ENCODE measurements around the gene SRSF4. TPM values are rescaled to one million over a fixed set of nuclear protein-coding genes. Genes with fewer than 3 reads are reported as not detected.

Gene SRSF4
- total RNA-seq, 3 donors from 2014 or later (not counting 1 experiment from before 2014, with no cell fraction given), result 90.2 to 114 (median 101) TPM

DNA sequence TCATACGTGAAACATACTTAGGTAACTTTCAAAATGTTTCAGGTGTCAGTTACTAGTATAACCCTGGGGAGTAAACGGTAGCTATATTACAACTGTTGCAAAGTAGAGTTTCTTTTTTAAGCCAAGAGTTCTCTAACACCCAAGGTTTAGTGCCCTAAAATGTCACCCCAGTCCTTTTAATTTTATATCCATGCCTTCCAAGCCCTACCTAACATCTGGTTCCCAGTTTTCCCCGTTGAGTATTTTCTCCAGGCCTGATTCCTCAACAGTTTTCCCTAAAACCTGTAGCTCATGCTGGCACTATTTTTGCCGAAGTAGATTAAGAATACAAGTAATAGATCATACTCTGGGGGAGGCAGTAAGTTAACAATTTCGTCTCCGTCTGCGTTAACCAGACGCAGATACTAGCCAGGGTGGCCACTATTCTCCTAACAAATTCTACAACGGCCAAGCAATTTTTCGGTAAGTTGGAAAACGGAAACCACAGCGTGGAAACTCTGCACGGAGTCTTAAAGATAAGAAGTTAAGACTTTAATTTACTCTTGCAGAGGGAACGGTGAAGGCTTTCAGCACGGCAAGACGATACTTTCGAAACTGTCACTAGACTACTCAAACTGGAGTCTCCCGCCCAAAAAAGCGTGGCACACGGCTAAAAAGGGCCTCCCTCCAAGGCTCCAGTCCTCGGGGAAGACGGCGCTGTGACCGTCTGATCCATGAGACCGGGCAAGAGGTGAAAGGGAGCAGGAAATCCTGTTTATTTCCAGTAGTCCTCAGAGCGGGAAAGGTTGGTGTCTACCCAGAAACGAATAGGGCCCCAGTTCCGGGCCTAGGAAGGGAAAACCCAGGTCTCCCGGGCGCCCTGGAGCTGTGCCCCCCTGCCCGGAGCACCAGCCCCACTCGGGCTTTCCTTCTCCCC, 945 bp downstream of the SRSF4 start:
- intact Hi-C loops (cut with micrococcal nuclease), result loop anchor here (2.0 to 5.0 kb wide), 2 partner anchors 22 to 293 kb away; no protein-coding TSS in a partner anchor
- Mint-ChIP-seq H3K9me3 (no peaks in the 10 kb centered on the region), H3K36me3 (no peaks in the 10 kb centered on the region), H3K27me3 (ENCODE audit: low read depth in 2 of 2) (no peaks in the 10 kb centered on the region), H3K4me3 (peak overlapping the region; percentile 93), H3K4me1 (peaks cover 45 to 46% of the 10 kb centered on the region in 2 donors), H3K27ac (peak overlapping the region; percentile 94 to 95)
- TF ChIP-seq, protein P1, sequence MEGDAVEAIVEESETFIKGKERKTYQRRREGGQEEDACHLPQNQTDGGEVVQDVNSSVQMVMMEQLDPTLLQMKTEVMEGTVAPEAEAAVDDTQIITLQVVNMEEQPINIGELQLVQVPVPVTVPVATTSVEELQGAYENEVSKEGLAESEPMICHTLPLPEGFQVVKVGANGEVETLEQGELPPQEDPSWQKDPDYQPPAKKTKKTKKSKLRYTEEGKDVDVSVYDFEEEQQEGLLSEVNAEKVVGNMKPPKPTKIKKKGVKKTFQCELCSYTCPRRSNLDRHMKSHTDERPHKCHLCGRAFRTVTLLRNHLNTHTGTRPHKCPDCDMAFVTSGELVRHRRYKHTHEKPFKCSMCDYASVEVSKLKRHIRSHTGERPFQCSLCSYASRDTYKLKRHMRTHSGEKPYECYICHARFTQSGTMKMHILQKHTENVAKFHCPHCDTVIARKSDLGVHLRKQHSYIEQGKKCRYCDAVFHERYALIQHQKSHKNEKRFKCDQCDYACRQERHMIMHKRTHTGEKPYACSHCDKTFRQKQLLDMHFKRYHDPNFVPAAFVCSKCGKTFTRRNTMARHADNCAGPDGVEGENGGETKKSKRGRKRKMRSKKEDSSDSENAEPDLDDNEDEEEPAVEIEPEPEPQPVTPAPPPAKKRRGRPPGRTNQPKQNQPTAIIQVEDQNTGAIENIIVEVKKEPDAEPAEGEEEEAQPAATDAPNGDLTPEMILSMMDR (IDR thresholded peaks at IDR 0.05), result no peak
- no peak for ATAC-seq
- Histone ChIP-seq H3K27me3 (ENCODE audit: control insufficient read depth, insufficient read depth, low read length) (no peaks in the 10 kb centered on the region), H3K27ac (ENCODE audit: low read length) (peak overlapping the region; percentile 100), H3K9me3 (ENCODE audit: control insufficient read depth, insufficient read depth, low read length) (no peaks in the 10 kb centered on the region), H3K36me3 (ENCODE audit: control insufficient read depth, insufficient read depth, low read length) (peaks cover 6% of the 10 kb centered on the region), H3K4me3 (ENCODE audit: low read length) (peak overlapping the region; percentile 100), H3K4me1 (ENCODE audit: control insufficient read depth, insufficient read depth, low read length) (peaks cover 30% of the 10 kb centered on the region)
- no peak for DNase-seq
- WGBS (ENCODE audit: insufficient coverage), result under 1% methylated on average over 32 of the region's 32 CpGs

DNA sequence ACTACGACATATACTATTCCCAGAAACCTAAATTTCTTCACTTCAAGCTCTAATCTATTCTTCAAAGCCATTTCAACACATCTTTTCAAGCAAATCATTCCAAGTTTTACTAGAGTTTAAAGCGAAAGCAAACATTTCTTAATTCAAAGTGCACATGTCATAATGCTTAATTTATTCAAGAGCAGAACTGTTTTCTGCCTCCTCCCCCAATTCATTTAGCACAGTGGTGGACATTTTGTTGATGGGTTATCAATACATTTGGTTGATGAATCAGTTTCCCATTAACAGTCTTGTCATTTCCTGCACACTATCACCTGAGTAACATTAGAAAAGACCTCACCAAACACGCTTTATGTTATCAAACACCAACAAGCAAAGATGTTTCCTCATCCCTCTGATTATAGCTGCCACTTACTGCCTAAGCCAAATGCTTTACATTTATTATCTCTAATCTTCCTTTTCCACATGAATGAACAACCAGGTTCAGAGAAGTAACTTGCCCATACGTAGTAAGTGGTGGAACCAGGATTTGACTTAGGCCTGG, 2.0 kb downstream of the SRSF4 start:
- Histone ChIP-seq H3K4me1 (ENCODE audit: control insufficient read depth, insufficient read depth, low read length) (peaks cover 30% of the 10 kb centered on the region), H3K27me3 (ENCODE audit: control insufficient read depth, insufficient read depth, low read length) (no peaks in the 10 kb centered on the region), H3K4me3 (ENCODE audit: low read length) (no peak overlapping the region), H3K9me3 (ENCODE audit: control insufficient read depth, insufficient read depth, low read length) (no peaks in the 10 kb centered on the region), H3K27ac (ENCODE audit: low read length) (peak overlapping the region; percentile 4), H3K36me3 (ENCODE audit: control insufficient read depth, insufficient read depth, low read length) (peaks cover 6% of the 10 kb centered on the region)
- no peaks in the 10 kb centered on the region for H3K36me3 Mint-ChIP-seq
- no peaks in the 10 kb centered on the region for H3K27me3 Mint-ChIP-seq (ENCODE audit: low read depth in 2 of 2)
- ATAC-seq (no peak), DNase-seq (peak; percentile 1 to 14)
- H3K9me3 Mint-ChIP-seq, result no peaks in the 10 kb centered on the region
- H3K27ac Mint-ChIP-seq, result peak overlapping the region; percentile 94 to 95
- TF ChIP-seq, protein P1 (IDR thresholded peaks at IDR 0.05), result no peak
- 34% methylated on average over 4 of the region's 4 CpGs for WGBS (ENCODE audit: insufficient coverage)
- intact Hi-C loops (cut with micrococcal nuclease), result loop anchor here (2.0 to 5.0 kb wide), 2 partner anchors 23 to 292 kb away; no protein-coding TSS in a partner anchor
- H3K4me1 Mint-ChIP-seq, result peaks cover 46% of the 10 kb centered on the region in 2 donors
- peak overlapping the region; percentile 93 for H3K4me3 Mint-ChIP-seq

DNA sequence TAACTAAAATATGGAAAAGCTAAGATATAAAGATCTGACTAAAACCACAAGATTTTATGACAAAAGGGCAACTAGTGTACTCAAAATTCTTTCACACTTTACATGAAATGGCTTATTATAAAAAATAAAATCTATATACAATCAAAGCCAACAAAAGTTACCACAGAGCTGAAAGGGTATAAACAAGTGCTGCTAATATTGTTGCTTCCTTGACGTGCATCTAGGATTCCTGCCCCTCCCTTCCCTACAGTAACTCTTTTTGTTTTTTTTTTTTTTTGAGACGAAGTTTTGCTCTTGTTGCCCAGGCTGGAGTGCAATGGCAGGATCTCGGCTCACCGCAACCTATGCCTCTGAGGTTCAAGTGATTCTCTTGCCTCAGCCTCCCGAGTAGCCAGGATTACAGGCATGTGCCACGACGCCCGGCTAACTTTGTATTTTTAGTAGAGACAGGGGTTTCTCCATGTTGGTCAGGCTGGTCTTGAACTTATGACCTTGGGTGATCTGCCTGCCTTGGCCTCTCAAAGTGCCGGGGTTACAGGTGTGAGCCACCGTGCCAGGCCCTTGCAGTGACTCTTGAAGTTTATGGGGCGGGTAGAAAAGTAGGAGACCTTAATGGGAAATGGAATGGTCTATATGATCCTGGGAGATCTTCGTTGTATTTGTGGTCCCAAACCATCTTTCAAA, 4.5 kb downstream of the SRSF4 start:
- no peak for DNase-seq
- peaks cover 6% of the 10 kb centered on the region for H3K36me3 ChIP-seq (ENCODE audit: control insufficient read depth, insufficient read depth, low read length)
- H3K4me1 ChIP-seq (ENCODE audit: control insufficient read depth, insufficient read depth, low read length), result peaks cover 27% of the 10 kb centered on the region
- H3K4me3 ChIP-seq (ENCODE audit: low read length), result no peak overlapping the region
- no peaks in the 10 kb centered on the region for H3K27me3 Mint-ChIP-seq (ENCODE audit: low read depth in 2 of 2)
- H3K27ac ChIP-seq (ENCODE audit: low read length), result no peak overlapping the region
- H3K36me3 Mint-ChIP-seq, result no peaks in the 10 kb centered on the region
- 89% methylated on average over 12 of the region's 12 CpGs for WGBS (ENCODE audit: insufficient coverage)
- H3K27me3 ChIP-seq (ENCODE audit: control insufficient read depth, insufficient read depth, low read length), result no peaks in the 10 kb centered on the region
- H3K4me1 Mint-ChIP-seq, result peaks cover 52 to 55% of the 10 kb centered on the region in 2 donors
- peak overlapping the region; percentile 94 to 95 for H3K27ac Mint-ChIP-seq
- no peak overlapping the region for H3K4me3 Mint-ChIP-seq
- H3K9me3 Mint-ChIP-seq, result no peaks in the 10 kb centered on the region
- ATAC-seq, result no peak
- TF ChIP-seq, protein P1 (IDR thresholded peaks at IDR 0.05), result no peak
- no peaks in the 10 kb centered on the region for H3K9me3 ChIP-seq (ENCODE audit: control insufficient read depth, insufficient read depth, low read length)
- intact Hi-C loops (cut with micrococcal nuclease), result no loop called here

Data from natural killer cell (primary cell).